Thoracic aorta (tissue), 2 donors: ENCODE data around the gene WFDC2. TPM values are rescaled to one million over a fixed set of nuclear protein-coding genes. Genes with fewer than 3 reads are reported as not detected.

Experiments used
- ATAC-seq: fragments of 150-250 bp; one replicate; pipeline ENCODE4 v1.8.0; 2017; ENCODE audit warnings: low read depth; ENCODE audit not compliant: insufficient number of reproducible peaks, low FRiP score
- DNase-seq: peaks from one replicate; pipeline ENCODE4 v3.0.0-alpha.2; 2020; ENCODE audit warnings: low spot score
- H3K27ac ChIP-seq, 2 donors: fragments of 200-600 bp; sonication (generic); 1 replicate in 1 of 2; 2 replicates in 1 of 2; pipeline ENCODE4 v1.5.1; 2016; ENCODE audit warnings: mild to moderate bottlenecking in 2 of 2, moderate library complexity in 2 of 2
- H3K27me3 ChIP-seq: fragments of 200-600 bp; sonication (generic); replicated peaks from 2 replicates; pipeline ENCODE4 v1.6.0; 2016; ENCODE audit warnings: mild to moderate bottlenecking; ENCODE audit not compliant: insufficient read depth
- H3K36me3 ChIP-seq: fragments of 200-600 bp; sonication (generic); one replicate; pipeline ENCODE4 v1.5.1; 2016
- H3K4me1 ChIP-seq, 2 donors: fragments of 200-600 bp; sonication (generic); 1 replicate in 1 of 2; 2 replicates in 1 of 2; pipeline versions ENCODE4 v1.5.1 to v1.6.0; 2016; ENCODE audit warnings: low read depth in 2 of 2, mild to moderate bottlenecking in 1 of 2; ENCODE audit not compliant: control insufficient read depth in 1 of 2
- H3K4me3 ChIP-seq: fragments of 200-600 bp; sonication (generic); 2 replicates; pipeline ENCODE4 v1.5.1; 2016; ENCODE audit warnings: mild to moderate bottlenecking
- H3K9me3 ChIP-seq: fragments of 200-600 bp; sonication (generic); 2 replicates; pipeline ENCODE4 v1.5.1; 2016
- CTCF ChIP-seq: fragments of 200-600 bp; sonication (generic); IDR thresholded peaks from one replicate; pipeline ENCODE4 v1.5.1; 2019; ENCODE audit warnings: antibody characterized with exemption
- total RNA-seq, 2 donors: library from RNA; depleted of rRNA; stranded (reverse); fragments of >200 nt; gene quantifications; one replicate each; pipeline versions ENCODE4 v1.1.0 to v1.2.3, GENCODE V29; 2016

WFDC2 gene
- total RNA-seq, 2 donors from 2014 or later = not detected

- Histone ChIP-seq H3K27ac (no peak overlapping the region), H3K4me1 (peaks cover 2 to 16% of the 10 kb centered on the region in 2 donors), H3K27me3 (no peaks in the 10 kb centered on the region), H3K4me3 (no peak overlapping the region), H3K9me3 (no peaks in the 10 kb centered on the region), H3K36me3 (no peaks in the 10 kb centered on the region)
- TF ChIP-seq CTCF = no peak
- no peak for DNase-seq
- no peak for ATAC-seq
Measured at GRCh38 chr20:45452772-45453691, 16.5 kb upstream of the WFDC2 start.

DNA sequence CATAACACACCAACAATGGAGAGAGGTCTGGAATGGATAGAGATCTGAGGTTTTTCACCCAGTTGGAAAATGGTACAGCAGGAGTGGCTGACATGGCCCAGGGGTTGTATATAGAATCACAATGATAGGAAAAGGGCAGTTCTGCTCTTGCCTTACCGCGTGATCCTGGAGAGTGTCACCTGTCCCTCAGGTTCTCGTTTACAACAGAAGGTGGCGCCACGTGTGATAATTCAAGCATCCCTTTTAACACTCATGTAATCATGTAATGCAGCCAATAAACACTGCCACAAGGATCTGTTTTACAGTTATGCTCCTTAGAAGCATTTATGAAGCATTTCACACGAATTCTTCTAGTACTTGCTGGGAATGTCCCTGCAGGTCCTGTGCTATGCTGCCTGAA, 12.9 kb upstream of the WFDC2 start:
- no peak for DNase-seq
- TF ChIP-seq CTCF = no peak
- ATAC-seq = no peak
- no peaks in the 10 kb centered on the region for H3K9me3 ChIP-seq
- no peaks in the 10 kb centered on the region for H3K36me3 ChIP-seq
- no peak overlapping the region for H3K27ac ChIP-seq
- no peaks in the 10 kb centered on the region for H3K27me3 ChIP-seq
- H3K4me3 ChIP-seq = no peak overlapping the region
- no peaks in the 10 kb centered on the region for H3K4me1 ChIP-seq

- Histone ChIP-seq H3K27ac (no peak overlapping the region), H3K27me3 (no peaks in the 10 kb centered on the region), H3K4me3 (no peak overlapping the region), H3K36me3 (no peaks in the 10 kb centered on the region), H3K4me1 (no peaks in the 10 kb centered on the region), H3K9me3 (no peaks in the 10 kb centered on the region)
- ATAC-seq = no peak
- no peak for TF ChIP-seq CTCF
- no peak for DNase-seq
Measured at GRCh38 chr20:45459606-45460005, 9.9 kb upstream of the WFDC2 start.

DNA sequence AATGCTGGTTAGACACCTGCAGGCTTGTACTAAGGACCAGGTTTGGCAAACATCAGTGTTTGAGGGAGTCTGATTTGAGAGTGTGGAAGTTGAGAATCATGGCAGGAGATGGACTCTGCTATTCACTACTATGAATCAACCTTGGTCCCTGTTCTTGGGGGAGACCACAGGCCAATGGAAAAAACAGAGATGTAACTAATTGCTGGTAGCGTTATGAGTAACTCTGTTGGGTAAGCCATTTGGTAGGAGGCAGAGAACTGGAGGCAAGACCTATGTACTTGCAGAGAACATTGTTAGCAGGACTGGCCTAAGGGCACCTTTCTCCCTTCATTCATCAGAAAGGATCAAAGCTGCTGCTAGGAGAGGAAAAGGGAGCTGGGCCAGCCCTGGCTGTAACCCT, 8.3 kb upstream of the WFDC2 start:
- no peaks in the 10 kb centered on the region for H3K4me1 ChIP-seq
- ATAC-seq = no peak

More for the DNA sequence above, 8.3 kb upstream of the WFDC2 start:
- no peak overlapping the region for H3K27ac ChIP-seq
- no peak overlapping the region for H3K4me3 ChIP-seq
- H3K27me3 ChIP-seq = no peaks in the 10 kb centered on the region
- H3K36me3 ChIP-seq = no peaks in the 10 kb centered on the region
- DNase-seq = no peak
- H3K9me3 ChIP-seq = no peaks in the 10 kb centered on the region
- no peak for TF ChIP-seq CTCF
